HepG2 (cell line): ENCODE data around the gene PAGE2B. TPM values are rescaled to one million over a fixed set of nuclear protein-coding genes. Genes with fewer than 3 reads are reported as not detected.

Experiments used
- ATAC-seq: fragments of 200-7000 bp; cut with Tn5 transposase; 3 replicates; pipeline ENCODE4 v1.9.1; 2020; ENCODE audit warnings: mild to moderate bottlenecking, moderate library complexity
- Bru-seq: library from RNA; stranded (reverse); fragments of 400-500 nt; gene quantifications from one replicate; lab custom pipeline; 2021; lab: Mats Ljungman, UMichigan
- BruChase-seq, 2 experiments: library from RNA; stranded (reverse); fragments of 400-500 nt; gene quantifications; one replicate each; lab custom pipeline; 2021; lab: Mats Ljungman, UMichigan
- BruUV-seq: library from RNA; stranded (reverse); fragments of 400-500 nt; replicated peaks from 2 replicates; lab custom pipeline; 2021; lab: Mats Ljungman, UMichigan
- CTCF ChIA-PET: fragments of 300-600 bp; formaldehyde crosslinking; extraction: SDS; loops from one replicate; lab custom pipeline; 2021; ENCODE audit warnings: low total read pairs, inconsistent platforms, low intra/inter-chr PET ratio; lab: Yijun Ruan, JAX
- POLR2A ChIA-PET: fragments of 350-600 bp; sonication (Branson Sonifier 250); formaldehyde crosslinking; loops from one replicate; lab custom pipeline; 2020; ENCODE audit warnings: antibody characterized with exemption, inconsistent platforms; lab: Yijun Ruan, JAX
- DNase-seq: peaks from one replicate; pipeline ENCODE4 v3.0.0-alpha.2; 2015; ENCODE audit warnings: low spot score
- FAIRE-seq: peaks from 3 replicates; lab custom pipeline; 2011; peaks lifted over from hg19 to GRCh38; lab: Jason Lieb, UNC
- H2AFZ ChIP-seq: one replicate; pipeline ENCODE4 v1.6.1; 2011; ENCODE audit warnings: low read length, inconsistent platforms
- H3K27ac ChIP-seq: fragments of 300-600 bp; 3 replicates; pipeline ENCODE4 v1.8.0; 2011; ENCODE audit warnings: mixed run types, mild to moderate bottlenecking, mixed read lengths, low read length, inconsistent platforms; ENCODE audit not compliant: insufficient read depth; ENCODE audit errors: extremely low read length
- H3K27me3 ChIP-seq, 2 experiments: fragments of 200-600 bp in 1 of 2; 2 replicates in 1 of 2; 3 replicates in 1 of 2; pipeline versions ENCODE4 v1.6.0 to v1.8.0; 2011; ENCODE audit warnings: low read length in 2 of 2, mild to moderate bottlenecking in 2 of 2, moderate library complexity in 2 of 2, inconsistent platforms in 1 of 2; ENCODE audit not compliant: insufficient read depth in 2 of 2, control insufficient read depth in 1 of 2
- H3K36me3 ChIP-seq, 2 experiments: fragments of 200-600 bp in 1 of 2; replicated peaks in 1 of 2; 2 replicates in 1 of 2; 3 replicates in 1 of 2; pipeline versions ENCODE4 v1.5.1 to v1.8.0; 2011; ENCODE audit warnings: low read length in 2 of 2, inconsistent platforms in 1 of 2; ENCODE audit not compliant: insufficient read depth in 2 of 2, control insufficient read depth in 1 of 2
- H3K4me1 ChIP-seq: 2 replicates; pipeline ENCODE4 v1.5.1; 2012; ENCODE audit warnings: low read length, inconsistent platforms; ENCODE audit not compliant: insufficient read depth
- H3K4me2 ChIP-seq: 2 replicates; pipeline ENCODE4 v1.6.0; 2011; ENCODE audit warnings: low read depth, low read length, inconsistent platforms
- H3K4me3 ChIP-seq, 3 experiments: fragments of 200-600 bp in 1 of 3; sonication (generic), shearing (Covaris generic) in 1 of 3; replicated peaks in 1 of 3; 2 replicates each; pipeline ENCODE4 v1.5.1; 2011 to 2016; ENCODE audit warnings: low read length in 3 of 3, inconsistent platforms in 2 of 3, low read depth in 2 of 3, mild to moderate bottlenecking in 2 of 3, control low read depth in 1 of 3, mixed read lengths in 1 of 3; ENCODE audit not compliant: insufficient read depth in 1 of 3
- H3K79me2 ChIP-seq: one replicate; pipeline ENCODE4 v1.6.1; 2011; ENCODE audit warnings: low read length, inconsistent platforms; ENCODE audit not compliant: insufficient read depth
- H3K9ac ChIP-seq: 2 replicates; pipeline ENCODE4 v1.6.0; 2011; ENCODE audit warnings: mild to moderate bottlenecking, low read depth, low read length, inconsistent platforms; ENCODE audit not compliant: insufficient read depth
- H3K9me3 ChIP-seq: 2 replicates; pipeline ENCODE4 v1.5.1; 2012; ENCODE audit warnings: mild to moderate bottlenecking, low read length
- H4K20me1 ChIP-seq: 2 replicates; pipeline ENCODE4 v1.6.0; 2011; ENCODE audit warnings: inconsistent platforms, mild to moderate bottlenecking, low read length, moderate library complexity; ENCODE audit not compliant: insufficient read depth
- GABPB1 ChIP-seq: IDR thresholded peaks from 2 replicates; pipeline ENCODE4 v1.6.1; 2016; ENCODE audit warnings: mild to moderate bottlenecking, missing genetic modification reagents, moderate library complexity, missing compliant biosample characterization
- GLMP ChIP-seq: sonication (generic); formaldehyde crosslinking; IDR thresholded peaks from 2 replicates; pipeline ENCODE4 v1.9.0; 2021; ENCODE audit warnings: missing genetic modification reagents, mild to moderate bottlenecking, borderline replicate concordance
- ZNF20 ChIP-seq: sonication (generic); formaldehyde crosslinking; IDR thresholded peaks from 2 replicates; pipeline ENCODE4 v1.4.0; 2020; ENCODE audit warnings: mild to moderate bottlenecking, moderate library complexity, missing genetic modification reagents
- ZNF468 ChIP-seq: sonication (generic); formaldehyde crosslinking; IDR thresholded peaks from 2 replicates; pipeline ENCODE4 v1.8.0; 2022; ENCODE audit warnings: mild to moderate bottlenecking, moderate library complexity, missing genetic modification reagents
- ZNF567 ChIP-seq: sonication (generic); formaldehyde crosslinking; IDR thresholded peaks from 2 replicates; pipeline ENCODE4 v1.8.1; 2023; ENCODE audit warnings: mild to moderate bottlenecking, missing genetic modification reagents, borderline replicate concordance
- ZNF605 ChIP-seq: sonication (generic); formaldehyde crosslinking; IDR thresholded peaks from 2 replicates; pipeline ENCODE4 v1.8.0; 2022; ENCODE audit warnings: mild to moderate bottlenecking, missing genetic modification reagents
- ZNF619 ChIP-seq: sonication (generic); formaldehyde crosslinking; IDR thresholded peaks from 2 replicates; pipeline ENCODE4 v1.4.0; 2020; ENCODE audit warnings: mild to moderate bottlenecking, missing genetic modification reagents
- WGBS: methylation state at CpG from one replicate; pipeline ENCODE4 v1.1.6; 2017; ENCODE audit warnings: low lambda C conversion rate; 5-methylcytosine and 5-hydroxymethylcytosine counted together
- in situ Hi-C: cut with HindIII; loops from 2 replicates; pipeline ENCODE4 v1.10.0; 2017; ENCODE audit warnings: low pct_unique_long_range_greater_than_20kb; ENCODE audit not compliant: extremely low pct_ligation_motif_present
- intact Hi-C: fragments of 100-400 bp; cut with micrococcal nuclease; formaldehyde crosslinking; loops from one replicate; pipeline ENCODE4 v1.10.0; 2022; ENCODE audit not compliant: unreplicated experiment
- long read RNA-seq, 2 experiments: library from RNA in 1 of 2; library from polyadenylated mRNA in 1 of 2; stranded (forward) in 1 of 2; unstranded in 1 of 2; transcript quantifications; one replicate each; pipeline ENCODE4 v2.0.0, GENCODE V29; 2019 to 2022
- polyA minus RNA-seq, 3 experiments: library from RNA; depleted of rRNA, polyadenylated mRNA; stranded (reverse); fragments of >200 nt; gene quantifications; 2 replicates each; pipeline ENCODE4 v1.2.3, GENCODE V29; 2011; ENCODE audit warnings: low replicate concordance in 1 of 3
- polyA plus RNA-seq, 8 experiments: library from polyadenylated mRNA; depleted of rRNA in 3 of 8; stranded (reverse) in 7 of 8; unstranded in 1 of 8; fragments of >200 nt; fragmentation: Illumina TruSeq in 4 of 8; extraction: Trizol in 4 of 8; gene quantifications; 2 replicates each; pipeline versions ENCODE4 v1.2.1 to v1.2.3, GENCODE V29; 2011 to 2016; ENCODE audit warnings: low read depth in 4 of 8, missing spikeins in 1 of 8, mixed read lengths in 1 of 8; ENCODE audit not compliant: insufficient read depth in 1 of 8
- total RNA-seq, 5 experiments: library from RNA; depleted of rRNA; stranded (reverse); fragments of >200 nt; fragmentation: Illumina TruSeq; extraction: Trizol; gene quantifications; 2 replicates each; pipeline ENCODE4 v1.2.3, GENCODE V29; 2016; ENCODE audit warnings: low read depth in 1 of 5
- TF ChIP-seq, protein P1 (sequence below): sonication (generic); formaldehyde crosslinking; IDR thresholded peaks from 2 replicates; pipeline ENCODE4 v1.5.1; 2020; ENCODE audit warnings: missing genetic modification reagents, mild to moderate bottlenecking, borderline replicate concordance

Gene PAGE2B
- total RNA-seq (2016; rRNA removed; fragmentation: Illumina TruSeq; extraction: Trizol) (not detected in 2 replicates), polyA plus RNA-seq (2011; rRNA removed) (0.37 and 0.57 TPM in 2 replicates), polyA minus RNA-seq (2011; rRNA and poly(A)+ RNA removed; ENCODE audit: low replicate concordance) (not detected in 2 replicates), Bru-seq, nascent RNA (percentile 13 among the genes with signal in this experiment), BruChase-seq, experiment 1, labeled RNA remaining after a 6-hour chase (not detected), BruChase-seq, experiment 2, labeled RNA remaining after a 2-hour chase (percentile 14 among the genes with signal in this experiment)
- total RNA-seq (2016; cell fraction: cytosol; rRNA removed; fragmentation: Illumina TruSeq; extraction: Trizol; ENCODE audit: low read depth), result not detected in 2 replicates
- 0.28 TPM in 1 of 2 replicates, not detected in the other for total RNA-seq (2016; cell fraction: insoluble cytoplasmic fraction; rRNA removed; fragmentation: Illumina TruSeq; extraction: Trizol)
- total RNA-seq (2016; cell fraction: membrane; rRNA removed; fragmentation: Illumina TruSeq; extraction: Trizol), result not detected in 2 replicates
- not detected in 2 replicates for total RNA-seq (2016; cell fraction: nucleus; rRNA removed; fragmentation: Illumina TruSeq; extraction: Trizol)
- polyA plus RNA-seq (2011; cell fraction: cytosol; rRNA removed), result not detected in 2 replicates
- polyA plus RNA-seq (2011; cell fraction: nucleus; rRNA removed), result 1.4 and 1.6 TPM in 2 replicates
- 0.40 and 0.88 TPM in 2 replicates for polyA plus RNA-seq (2012)
- polyA plus RNA-seq (2016; cell fraction: cytosol; fragmentation: Illumina TruSeq; extraction: Trizol; ENCODE audit: low read depth), result not detected in 2 replicates
- not detected in 2 replicates for polyA plus RNA-seq (2016; cell fraction: insoluble cytoplasmic fraction; fragmentation: Illumina TruSeq; extraction: Trizol; ENCODE audit: low read depth)
- polyA plus RNA-seq (2016; cell fraction: membrane; fragmentation: Illumina TruSeq; extraction: Trizol; ENCODE audit: low read depth), result not detected in 2 replicates
- not detected in 2 replicates for polyA plus RNA-seq (2016; cell fraction: nucleus; fragmentation: Illumina TruSeq; extraction: Trizol; ENCODE audit: insufficient read depth, low read depth)
- polyA minus RNA-seq (2011; cell fraction: cytosol; rRNA and poly(A)+ RNA removed), result not detected in 2 replicates
- polyA minus RNA-seq (2011; cell fraction: nucleus; rRNA and poly(A)+ RNA removed), result not detected in 2 replicates
- long read RNA-seq, experiment 1, result 0 reads
- long read RNA-seq, experiment 2, result 0 reads

DNA sequence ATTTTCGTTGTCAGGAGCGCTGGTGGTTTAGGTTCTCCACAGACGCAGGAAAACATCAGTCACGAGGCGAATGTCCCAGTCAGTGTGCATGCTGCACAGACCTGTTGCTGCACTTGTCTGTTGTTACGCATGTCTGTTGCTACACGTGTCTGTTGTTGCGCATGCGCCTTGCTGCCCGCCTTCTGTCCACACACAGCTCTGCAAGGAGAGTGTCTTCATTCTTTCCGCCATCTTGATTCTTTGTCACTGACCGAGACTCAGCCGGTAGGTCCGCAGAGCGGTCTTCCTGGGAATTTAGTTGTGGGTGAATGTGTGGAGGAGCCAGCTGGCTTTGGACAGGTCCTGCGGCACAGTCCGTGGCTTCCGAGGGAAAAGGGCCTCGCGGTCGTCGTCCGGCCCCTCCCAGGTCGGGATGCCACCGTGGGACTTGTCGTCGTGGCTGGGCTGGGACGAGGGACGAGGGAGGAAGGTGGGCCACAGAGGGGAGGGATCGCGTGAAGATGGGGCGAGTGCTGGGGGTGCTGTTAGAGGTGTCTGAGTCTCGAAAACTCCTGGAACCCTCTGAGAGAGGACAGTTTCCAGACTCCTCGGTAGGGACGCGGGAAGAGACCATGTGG, at the start of gene PAGE2B:
PAGE2B (plus strand) TSS at position 180 of the 617 bp plus-strand sequence. CDS start 1,012 bp downstream, outside the sequence.
- ChIA-PET POLR2A (no interaction called here), CTCF (no interaction called here)
- FAIRE-seq (no peak), ATAC-seq (no peak), DNase-seq (no peak)
- H3K4me2 ChIP-seq, result no peak within 1 kb of the TSS
- no peaks in the 10 kb centered on the region for H3K4me1 ChIP-seq
- H3K9ac ChIP-seq, result no peak within 1 kb of the TSS
- intact Hi-C loops, result no loop called here
- TF ChIP-seq GLMP (CRISPR knock-in tag) (no peak), ZNF468 (CRISPR knock-in tag) (no peak), ZNF20 (CRISPR knock-in tag) (no peak), ZNF605 (CRISPR knock-in tag) (no peak), ZNF567 (CRISPR knock-in tag) (no peak), ZNF619 (CRISPR knock-in tag) (no peak), GABPB1 (CRISPR knock-in tag) (no peak)
- TF ChIP-seq, protein P1, sequence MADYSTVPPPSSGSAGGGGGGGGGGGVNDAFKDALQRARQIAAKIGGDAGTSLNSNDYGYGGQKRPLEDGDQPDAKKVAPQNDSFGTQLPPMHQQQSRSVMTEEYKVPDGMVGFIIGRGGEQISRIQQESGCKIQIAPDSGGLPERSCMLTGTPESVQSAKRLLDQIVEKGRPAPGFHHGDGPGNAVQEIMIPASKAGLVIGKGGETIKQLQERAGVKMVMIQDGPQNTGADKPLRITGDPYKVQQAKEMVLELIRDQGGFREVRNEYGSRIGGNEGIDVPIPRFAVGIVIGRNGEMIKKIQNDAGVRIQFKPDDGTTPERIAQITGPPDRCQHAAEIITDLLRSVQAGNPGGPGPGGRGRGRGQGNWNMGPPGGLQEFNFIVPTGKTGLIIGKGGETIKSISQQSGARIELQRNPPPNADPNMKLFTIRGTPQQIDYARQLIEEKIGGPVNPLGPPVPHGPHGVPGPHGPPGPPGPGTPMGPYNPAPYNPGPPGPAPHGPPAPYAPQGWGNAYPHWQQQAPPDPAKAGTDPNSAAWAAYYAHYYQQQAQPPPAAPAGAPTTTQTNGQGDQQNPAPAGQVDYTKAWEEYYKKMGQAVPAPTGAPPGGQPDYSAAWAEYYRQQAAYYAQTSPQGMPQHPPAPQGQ (CRISPR knock-in tag), result no peak
- in situ Hi-C loops, result no loop called here
- WGBS, result 73% methylated on average over 31 of the region's 36 CpGs
- no peaks in the 10 kb centered on the region for H4K20me1 ChIP-seq
- no peaks in the 10 kb centered on the region for H3K27me3 ChIP-seq
- no TSS peak for BruUV-seq
- H3K9me3 ChIP-seq, result no peaks in the 10 kb centered on the region
- H3K79me2 ChIP-seq, result no peaks in the 10 kb centered on the region
- H3K36me3 ChIP-seq, result no peaks in the 10 kb centered on the region
- H3K4me3 ChIP-seq, result no peak within 1 kb of the TSS
- no peak within 1 kb of the TSS for H3K27ac ChIP-seq
- H2AFZ ChIP-seq, result no peak within 1 kb of the TSS
